AG04449 (cell line): Measurements from ENCODE around the gene DSN1.

Experiments
- CTCF ChIA-PET: fragments of 350-600 bp; formaldehyde crosslinking; extraction: SDS; loops from one replicate; lab custom pipeline; 2021; ENCODE audit warnings: antibody characterized with exemption; lab: Yijun Ruan, JAX
- POLR2A ChIA-PET: fragments of 400-600, 350-600 bp; formaldehyde crosslinking; extraction: SDS; loops from one replicate; lab custom pipeline; 2020; ENCODE audit warnings: antibody characterized with exemption, inconsistent platforms; lab: Yijun Ruan, JAX
- DNase-seq: peaks from one replicate; pipeline ENCODE4 v3.0.0-alpha.2; 2010; ENCODE audit warnings: low read depth, low spot score
- H3K4me3 ChIP-seq: 2 replicates; pipeline ENCODE4 v1.5.1; 2011; ENCODE audit warnings: low read depth, mild to moderate bottlenecking, control low read depth, low read length
- TF ChIP-seq, protein P1 (sequence below): IDR thresholded peaks from one replicate; pipeline ENCODE4 v1.5.1; 2011; ENCODE audit warnings: mild to moderate bottlenecking, moderate library complexity, low read length, control low read depth, inconsistent platforms; ENCODE audit not compliant: insufficient read depth; ENCODE audit errors: missing control alignments

DSN1 gene

GRCh38 chr20:36720510-36720909 lies 53.1 kb downstream of the DSN1 start:
- CTCF ChIA-PET: no interaction called here
- no peak overlapping the region for H3K4me3 ChIP-seq
- DNase-seq: no peak
- TF ChIP-seq, protein P1, sequence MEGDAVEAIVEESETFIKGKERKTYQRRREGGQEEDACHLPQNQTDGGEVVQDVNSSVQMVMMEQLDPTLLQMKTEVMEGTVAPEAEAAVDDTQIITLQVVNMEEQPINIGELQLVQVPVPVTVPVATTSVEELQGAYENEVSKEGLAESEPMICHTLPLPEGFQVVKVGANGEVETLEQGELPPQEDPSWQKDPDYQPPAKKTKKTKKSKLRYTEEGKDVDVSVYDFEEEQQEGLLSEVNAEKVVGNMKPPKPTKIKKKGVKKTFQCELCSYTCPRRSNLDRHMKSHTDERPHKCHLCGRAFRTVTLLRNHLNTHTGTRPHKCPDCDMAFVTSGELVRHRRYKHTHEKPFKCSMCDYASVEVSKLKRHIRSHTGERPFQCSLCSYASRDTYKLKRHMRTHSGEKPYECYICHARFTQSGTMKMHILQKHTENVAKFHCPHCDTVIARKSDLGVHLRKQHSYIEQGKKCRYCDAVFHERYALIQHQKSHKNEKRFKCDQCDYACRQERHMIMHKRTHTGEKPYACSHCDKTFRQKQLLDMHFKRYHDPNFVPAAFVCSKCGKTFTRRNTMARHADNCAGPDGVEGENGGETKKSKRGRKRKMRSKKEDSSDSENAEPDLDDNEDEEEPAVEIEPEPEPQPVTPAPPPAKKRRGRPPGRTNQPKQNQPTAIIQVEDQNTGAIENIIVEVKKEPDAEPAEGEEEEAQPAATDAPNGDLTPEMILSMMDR: no peak
- POLR2A ChIA-PET: no interaction called here

GRCh38 chr20:36717657-36718056 lies 55.9 kb downstream of the DSN1 start:
- ChIA-PET CTCF (interaction anchor here (1.6 kb wide), 1 partner anchor 11 kb away, joined by 3 read pairs; no protein-coding TSS in a partner anchor), POLR2A (no interaction called here)
- TF ChIP-seq, protein P1: no peak
- no peak for DNase-seq
- no peak overlapping the region for H3K4me3 ChIP-seq

DNA sequence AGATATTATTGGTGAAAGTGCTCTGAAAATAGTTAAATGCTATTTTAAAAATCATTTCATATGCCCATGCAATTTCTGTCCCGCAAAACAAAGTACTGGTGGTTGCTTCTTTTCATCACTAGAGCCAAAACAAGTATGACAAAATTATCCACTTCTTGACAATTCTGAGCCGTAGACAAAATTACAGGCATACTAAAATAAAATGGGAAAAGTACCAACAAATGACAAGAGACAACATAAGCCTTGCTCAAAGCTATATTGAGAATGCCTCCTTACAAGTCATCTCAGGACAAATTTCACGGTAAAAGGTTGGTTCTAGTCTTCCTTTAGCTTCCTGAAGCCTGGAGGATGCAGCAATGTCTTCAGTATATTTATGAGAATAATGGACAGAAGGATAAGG lies 56.5 kb downstream of the DSN1 start:
- ChIA-PET POLR2A (no interaction called here), CTCF (interaction anchor here (1.6 kb wide), 1 partner anchor 11 kb away, joined by 3 read pairs; no protein-coding TSS in a partner anchor)
- no peak overlapping the region for H3K4me3 ChIP-seq

DNA sequence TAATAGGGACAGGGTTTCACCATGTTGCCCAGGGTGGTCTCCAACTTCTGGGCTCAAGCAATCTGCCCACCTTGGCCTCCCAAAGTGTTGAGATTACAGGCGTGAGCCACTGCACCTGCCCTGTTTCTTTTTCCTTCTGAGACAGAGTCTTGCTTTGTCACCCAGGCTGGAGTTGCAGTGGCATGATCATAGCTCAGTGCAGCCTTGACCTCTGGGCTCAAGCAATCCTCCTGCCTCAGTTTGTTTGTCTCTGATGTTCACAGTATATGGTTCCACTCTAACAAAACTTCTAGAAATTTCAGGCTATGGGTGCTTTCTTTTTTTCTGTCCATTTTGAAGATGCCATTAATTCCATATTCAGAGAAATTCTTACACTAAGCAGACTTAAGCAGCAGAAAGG lies 60.8 kb downstream of the DSN1 start:
- no peak for DNase-seq
- POLR2A ChIA-PET: no interaction called here
- TF ChIP-seq, protein P1: no peak
- no peak overlapping the region for H3K4me3 ChIP-seq
- CTCF ChIA-PET: interaction anchor here (1.2 to 1.3 kb wide), 3 partner anchors 13 to 61 kb away, joined by 3 to 4 read pairs (median 3); partner anchors contain the start of gene DSN1

More for the DNA sequence above, 56.5 kb downstream of the DSN1 start:
- TF ChIP-seq, protein P1: no peak
- no peak for DNase-seq

- ChIA-PET POLR2A (no interaction called here), CTCF (no interaction called here)
- no peak for DNase-seq
- TF ChIP-seq, protein P1: no peak
- H3K4me3 ChIP-seq: no peak overlapping the region
These were observed 64.4 kb downstream of the DSN1 start for GRCh38 chr20:36709126-36709525.

GRCh38 chr20:36703530-36703929 lies 70.0 kb downstream of the DSN1 start:
- no peak for DNase-seq
- H3K4me3 ChIP-seq: no peak overlapping the region
- POLR2A ChIA-PET: no interaction called here
- CTCF ChIA-PET: no interaction called here
- TF ChIP-seq, protein P1: no peak
